Measurements from ENCODE around the gene GSTCD. TPM values are rescaled to one million over a fixed set of nuclear protein-coding genes. Genes with fewer than 3 reads are reported as not detected.
"Not testable (repeated sequence)": the region's sequence is repeated elsewhere in the genome, so short reads cannot be mapped to it uniquely, and the experiment has no call there.

GSTCD gene
- total RNA-seq, 1 donor, result 22.5 TPM

DNA sequence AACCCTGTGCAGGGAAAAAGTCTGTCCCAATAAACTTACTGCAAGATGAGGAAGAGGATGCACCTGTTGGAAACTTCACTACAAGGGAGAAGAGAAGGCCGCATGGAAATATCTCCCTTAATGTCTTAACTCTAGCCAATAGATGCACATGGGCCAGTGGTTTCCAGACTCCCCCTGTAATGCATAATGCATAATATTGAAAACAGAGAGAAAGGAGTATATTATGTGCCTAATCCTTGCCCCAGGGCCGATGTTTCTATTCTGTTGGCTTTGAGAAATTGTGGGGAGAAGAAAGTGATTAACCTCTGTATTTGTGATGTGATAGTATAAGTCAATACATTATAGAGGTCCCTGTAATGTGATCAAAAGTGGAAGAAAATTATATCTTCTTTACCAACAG lies 37.3 kb upstream of the GSTCD start:
- DNase-seq (ENCODE audit: low read depth), result no peak
- TF ChIP-seq CTCF (IDR thresholded peaks at IDR 0.05; ENCODE audit: insufficient read depth, low read depth, low read length), result no peak

DNA sequence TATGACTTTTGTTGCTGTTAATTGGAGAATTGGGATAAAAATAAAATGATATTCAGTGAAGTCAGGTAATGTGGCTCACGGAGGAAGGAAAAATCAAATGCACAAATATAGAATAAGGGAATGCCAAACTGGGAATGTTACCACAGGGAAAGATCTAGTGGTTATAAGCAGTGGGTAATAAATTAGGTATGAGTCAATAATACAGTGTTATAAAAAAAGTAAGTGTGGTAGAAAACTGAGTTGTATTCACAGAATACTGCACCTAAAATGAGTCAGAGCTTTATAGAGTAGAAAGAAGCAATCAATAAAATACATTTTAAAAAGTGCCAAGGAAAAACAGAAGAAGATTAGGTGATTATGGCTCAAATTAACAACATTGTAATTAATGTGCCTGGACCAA lies 34.6 kb upstream of the GSTCD start:
- no peak for TF ChIP-seq CTCF (IDR thresholded peaks at IDR 0.05; ENCODE audit: insufficient read depth, low read depth, low read length)
- H3K4me3 ChIP-seq (ENCODE audit: low read depth, low read length), result no peak overlapping the region
- no peak for DNase-seq (ENCODE audit: low read depth)

More for the DNA sequence above, 37.3 kb upstream of the GSTCD start:
- H3K4me3 ChIP-seq (ENCODE audit: low read depth, low read length), result no peak overlapping the region

GRCh38 chr4:105677709-105678108 lies 30.9 kb upstream of the GSTCD start:
- TF ChIP-seq CTCF (IDR thresholded peaks at IDR 0.05; ENCODE audit: insufficient read depth, low read depth, low read length), result no peak
- no peak for DNase-seq (ENCODE audit: low read depth)
- no peak overlapping the region for H3K4me3 ChIP-seq (ENCODE audit: low read depth, low read length)

DNA sequence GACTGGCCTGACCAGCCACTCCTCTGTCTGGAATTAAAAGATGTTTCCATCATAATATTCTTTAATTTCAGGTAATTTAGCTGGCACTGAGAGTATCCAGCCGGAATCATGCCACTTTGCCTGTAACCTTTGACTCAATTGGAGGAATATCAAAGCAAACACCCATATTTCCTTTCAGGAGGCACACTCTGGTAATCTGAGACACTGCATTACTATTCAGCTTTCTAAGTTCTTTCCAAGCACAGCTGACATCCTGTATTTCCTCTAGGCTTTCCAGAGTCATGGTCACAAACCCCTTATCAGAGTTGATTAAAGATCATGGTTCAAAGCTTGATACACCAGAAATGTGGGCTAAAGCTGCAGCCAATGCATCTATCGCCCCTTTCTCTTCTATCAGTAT lies 29.4 kb upstream of the GSTCD start:
- no peak for DNase-seq (ENCODE audit: low read depth)
- TF ChIP-seq CTCF (IDR thresholded peaks at IDR 0.05; ENCODE audit: insufficient read depth, low read depth, low read length), result no peak
- H3K4me3 ChIP-seq (ENCODE audit: low read depth, low read length), result no peak overlapping the region

- DNase-seq (ENCODE audit: low read depth), result no peak
- no peak overlapping the region for H3K4me3 ChIP-seq (ENCODE audit: low read depth, low read length)
- no peak for TF ChIP-seq CTCF (IDR thresholded peaks at IDR 0.05; ENCODE audit: insufficient read depth, low read depth, low read length)
These were observed 25.5 kb upstream of the GSTCD start for GRCh38 chr4:105683038-105683437.

- no peak for DNase-seq (ENCODE audit: low read depth)
- TF ChIP-seq CTCF (IDR thresholded peaks at IDR 0.05; ENCODE audit: insufficient read depth, low read depth, low read length), result no peak
- no peak overlapping the region for H3K4me3 ChIP-seq (ENCODE audit: low read depth, low read length)
These were observed 22.0 kb upstream of the GSTCD start for GRCh38 chr4:105686571-105686970.

DNA sequence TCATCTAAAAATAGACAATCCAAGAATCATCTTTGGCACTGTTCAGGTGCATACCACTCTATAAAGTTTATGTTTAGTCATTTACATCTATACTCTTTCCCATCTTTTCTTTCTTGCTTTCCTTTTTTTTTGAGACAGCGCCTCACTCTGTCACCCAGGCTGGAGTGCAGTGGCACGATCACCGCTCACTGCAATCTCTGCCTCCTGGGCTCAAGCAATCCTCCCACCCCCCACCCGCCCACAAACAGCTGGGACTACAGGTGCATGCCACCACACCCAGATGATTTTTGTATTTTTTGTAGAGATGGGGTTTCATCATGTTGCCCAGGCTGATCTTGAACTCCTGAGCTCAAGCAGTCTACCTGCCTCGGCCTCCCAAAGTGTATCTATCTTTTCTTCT lies 13.8 kb upstream of the GSTCD start:
- not testable (repeated sequence) for H3K4me3 ChIP-seq (ENCODE audit: low read depth, low read length); DNase-seq (ENCODE audit: low read depth)

GRCh38 chr4:105695832-105696231 lies 12.8 kb upstream of the GSTCD start:
- H3K4me3 ChIP-seq (ENCODE audit: low read depth, low read length); DNase-seq (ENCODE audit: low read depth): not testable (repeated sequence)
